Keratinocyte (primary cell): ENCODE results near the gene CCDC88B. TPM values are rescaled to one million over a fixed set of nuclear protein-coding genes. Genes with fewer than 3 reads are reported as not detected.

Source experiments
- DNase-seq: peaks from one replicate; pipeline ENCODE4 v3.0.0-alpha.2; 2011; ENCODE audit warnings: low read depth, missing footprints, low spot score
- FAIRE-seq: peaks from 2 replicates; lab custom pipeline; 2011; peaks lifted over from hg19 to GRCh38; lab: Jason Lieb, UNC
- H2AFZ ChIP-seq: 2 replicates; pipeline ENCODE4 v1.6.0; 2012; ENCODE audit warnings: low read length, control low read depth, inconsistent platforms; ENCODE audit not compliant: control insufficient read depth
- H3K27ac ChIP-seq: 2 replicates; pipeline ENCODE4 v1.5.1; 2011; ENCODE audit warnings: low read length; ENCODE audit not compliant: control insufficient read depth, insufficient read depth
- H3K27me3 ChIP-seq: 3 replicates; pipeline ENCODE4 v1.6.0; 2011; ENCODE audit warnings: low read length; ENCODE audit not compliant: control insufficient read depth, insufficient read depth; ENCODE audit errors: extremely low read depth
- H3K36me3 ChIP-seq, 2 experiments: 2 replicates in 1 of 2; 3 replicates in 1 of 2; pipeline ENCODE4 v1.5.1; 2011; ENCODE audit warnings: low read length in 2 of 2, mild to moderate bottlenecking in 1 of 2; ENCODE audit not compliant: control insufficient read depth in 2 of 2, insufficient read depth in 2 of 2; ENCODE audit errors: extremely low read depth in 1 of 2
- H3K4me1 ChIP-seq: 3 replicates; pipeline ENCODE4 v1.5.1; 2011; ENCODE audit warnings: low read length; ENCODE audit not compliant: control insufficient read depth, insufficient read depth; ENCODE audit errors: extremely low read depth
- H3K4me2 ChIP-seq: 3 replicates; pipeline ENCODE4 v1.6.0; 2011; ENCODE audit warnings: low read depth, low read length; ENCODE audit not compliant: control insufficient read depth, insufficient read depth; ENCODE audit errors: extremely low read depth
- H3K4me3 ChIP-seq, 3 experiments: fragments of 200-600 bp in 1 of 3; sonication (generic) in 1 of 3; 2 replicates in 2 of 3; 3 replicates in 1 of 3; pipeline ENCODE4 v1.5.1; 2011 to 2016; ENCODE audit warnings: low read length in 3 of 3, mild to moderate bottlenecking in 3 of 3, control low read depth in 2 of 3, inconsistent platforms in 1 of 3, low read depth in 1 of 3, mixed read lengths in 1 of 3, mixed run types in 1 of 3, moderate library complexity in 1 of 3; ENCODE audit not compliant: control insufficient read depth in 2 of 3, insufficient read depth in 2 of 3; ENCODE audit errors: extremely low read depth in 1 of 3
- H3K79me2 ChIP-seq: 2 replicates; pipeline ENCODE4 v1.6.0; 2012; ENCODE audit warnings: low read length; ENCODE audit not compliant: control insufficient read depth, insufficient read depth
- H3K9ac ChIP-seq: 3 replicates; pipeline ENCODE4 v1.6.0; 2011; ENCODE audit warnings: low read length; ENCODE audit not compliant: control insufficient read depth, insufficient read depth; ENCODE audit errors: extremely low read depth
- H3K9me1 ChIP-seq: 3 replicates; pipeline ENCODE4 v1.6.0; 2011; ENCODE audit warnings: low read length; ENCODE audit not compliant: control insufficient read depth, insufficient read depth; ENCODE audit errors: extremely low read depth
- H3K9me3 ChIP-seq: 2 replicates; pipeline ENCODE4 v1.5.1; 2012; ENCODE audit warnings: low read depth, low read length; ENCODE audit not compliant: control insufficient read depth
- H4K20me1 ChIP-seq: 3 replicates; pipeline ENCODE4 v1.6.0; 2011; ENCODE audit warnings: low read length; ENCODE audit not compliant: control insufficient read depth, insufficient read depth; ENCODE audit errors: extremely low read depth
- EZH2 ChIP-seq: IDR thresholded peaks from one replicate; pipeline ENCODE4 v1.6.1; 2012; ENCODE audit warnings: inconsistent platforms, mild to moderate bottlenecking, low read length, moderate library complexity
- dilution Hi-C: fragments of 300-500 bp; cut with MboI; formaldehyde crosslinking; loops from one replicate; pipeline ENCODE4 v1.7.0; 2020; ENCODE audit warnings: low sequenced_read_pairs; ENCODE audit not compliant: extremely low pct_ligation_motif_present
- polyA plus RNA-seq, 5 experiments: library from polyadenylated mRNA; depleted of rRNA in 3 of 5; stranded (reverse) in 3 of 5; stranded (forward) in 1 of 5; unstranded in 1 of 5; fragments of >200 nt; gene quantifications; 1 replicate in 1 of 5; 2 replicates in 3 of 5; 3 replicates in 1 of 5; pipeline versions ENCODE4 v1.2.1 to v1.2.3, GENCODE V29; 2011 to 2012; ENCODE audit warnings: missing spikeins in 2 of 5, low read depth in 1 of 5, low replicate concordance in 1 of 5
- TF ChIP-seq, protein P1 (sequence below), 3 experiments: IDR thresholded peaks in 1 of 3; conservative IDR thresholded peaks in 1 of 3; optimal IDR thresholded peaks in 1 of 3; 2 replicates in 2 of 3; 3 replicates in 1 of 3; pipeline versions ENCODE3 to v1.5.1; 2011; ENCODE audit warnings: low read length in 3 of 3, mild to moderate bottlenecking in 3 of 3, moderate library complexity in 2 of 3, control low read depth in 1 of 3, inconsistent platforms in 1 of 3; ENCODE audit not compliant: insufficient read depth in 2 of 3; ENCODE audit errors: extremely low read depth in 1 of 3

Gene CCDC88B
- polyA plus RNA-seq, 1 donor (not counting 4 experiments of a cell fraction or from before 2014, with no cell fraction given), result 3.7 TPM

DNA sequence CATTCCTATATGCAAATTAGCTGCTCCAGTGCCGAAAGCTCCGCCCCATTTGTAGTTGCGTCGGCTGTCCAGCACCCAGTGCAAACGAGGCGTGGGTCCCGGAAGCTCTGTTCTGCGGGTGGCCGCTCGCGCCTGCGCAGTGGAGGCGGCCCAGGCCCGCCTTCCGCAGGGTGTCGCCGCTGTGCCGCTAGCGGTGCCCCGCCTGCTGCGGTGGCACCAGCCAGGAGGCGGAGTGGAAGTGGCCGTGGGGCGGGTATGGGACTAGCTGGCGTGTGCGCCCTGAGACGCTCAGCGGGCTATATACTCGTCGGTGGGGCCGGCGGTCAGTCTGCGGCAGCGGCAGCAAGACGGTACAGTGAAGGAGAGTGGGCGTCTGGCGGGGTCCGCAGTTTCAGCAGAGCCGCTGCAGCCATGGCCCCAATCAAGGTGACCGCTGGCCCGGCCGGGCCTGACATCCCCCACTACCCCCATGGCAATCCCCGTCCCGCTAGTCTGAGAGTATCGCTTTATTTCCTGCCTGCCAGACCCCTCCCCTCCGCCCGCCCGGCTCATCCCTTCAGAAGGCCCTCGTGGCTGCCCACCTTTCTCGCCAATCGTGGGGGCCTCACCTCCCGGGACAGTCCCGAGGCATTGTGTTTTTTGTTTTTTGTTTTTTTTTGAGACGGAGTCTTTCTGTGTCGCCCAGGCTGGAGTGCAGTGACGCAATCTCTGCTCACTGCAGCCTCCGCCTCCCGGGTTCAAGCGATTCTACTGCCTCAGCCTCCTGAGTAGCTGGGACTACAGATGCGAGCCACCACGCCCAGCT, 21.8 kb upstream of the CCDC88B start, which contains the start of gene PRDX5:
Gene PRDX5, plus strand, starts transcription at position 161 of the 805 bp plus-strand sequence. Its CDS starts 95 bp downstream, at position 256.
- H3K36me3 ChIP-seq, result peaks cover 30 to 39% of the 10 kb centered on the region in 2 experiments
- H3K4me2 ChIP-seq, result peak within 1 kb of the TSS; percentile 64
- peak within 1 kb of the TSS; percentile 23 for H2AFZ ChIP-seq
- H3K9ac ChIP-seq, result peak within 1 kb of the TSS; percentile 90
- H4K20me1 ChIP-seq, result no peaks in the 10 kb centered on the region
- DNase-seq, result peak; percentile 84
- H3K79me2 ChIP-seq, result peaks cover 31% of the 10 kb centered on the region
- no peak for TF ChIP-seq EZH2
- TF ChIP-seq, protein P1, sequence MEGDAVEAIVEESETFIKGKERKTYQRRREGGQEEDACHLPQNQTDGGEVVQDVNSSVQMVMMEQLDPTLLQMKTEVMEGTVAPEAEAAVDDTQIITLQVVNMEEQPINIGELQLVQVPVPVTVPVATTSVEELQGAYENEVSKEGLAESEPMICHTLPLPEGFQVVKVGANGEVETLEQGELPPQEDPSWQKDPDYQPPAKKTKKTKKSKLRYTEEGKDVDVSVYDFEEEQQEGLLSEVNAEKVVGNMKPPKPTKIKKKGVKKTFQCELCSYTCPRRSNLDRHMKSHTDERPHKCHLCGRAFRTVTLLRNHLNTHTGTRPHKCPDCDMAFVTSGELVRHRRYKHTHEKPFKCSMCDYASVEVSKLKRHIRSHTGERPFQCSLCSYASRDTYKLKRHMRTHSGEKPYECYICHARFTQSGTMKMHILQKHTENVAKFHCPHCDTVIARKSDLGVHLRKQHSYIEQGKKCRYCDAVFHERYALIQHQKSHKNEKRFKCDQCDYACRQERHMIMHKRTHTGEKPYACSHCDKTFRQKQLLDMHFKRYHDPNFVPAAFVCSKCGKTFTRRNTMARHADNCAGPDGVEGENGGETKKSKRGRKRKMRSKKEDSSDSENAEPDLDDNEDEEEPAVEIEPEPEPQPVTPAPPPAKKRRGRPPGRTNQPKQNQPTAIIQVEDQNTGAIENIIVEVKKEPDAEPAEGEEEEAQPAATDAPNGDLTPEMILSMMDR (optimal IDR thresholded peaks at IDR 0.05 in 1 of 3, IDR thresholded peaks at IDR 0.05 in 1 of 3, conservative IDR thresholded peaks at IDR 0.05 in 1 of 3; ENCODE audit: extremely low read depth in 1 of 3, insufficient read depth in 2 of 3, low read length in 3 of 3), result peak; percentile 18 to 84 (median 45)
- dilution Hi-C loops, result no loop called here
- no peaks in the 10 kb centered on the region for H3K27me3 ChIP-seq
- peaks cover 49% of the 10 kb centered on the region for H3K4me1 ChIP-seq
- H3K9me3 ChIP-seq, result no peaks in the 10 kb centered on the region
- peak within 1 kb of the TSS; percentile 81 for H3K27ac ChIP-seq
- H3K4me3 ChIP-seq, result peak within 1 kb of the TSS; percentile 56 to 83 (median 72)
- peaks cover 2% of the 10 kb centered on the region for H3K9me1 ChIP-seq
- FAIRE-seq, result peak; percentile 57

DNA sequence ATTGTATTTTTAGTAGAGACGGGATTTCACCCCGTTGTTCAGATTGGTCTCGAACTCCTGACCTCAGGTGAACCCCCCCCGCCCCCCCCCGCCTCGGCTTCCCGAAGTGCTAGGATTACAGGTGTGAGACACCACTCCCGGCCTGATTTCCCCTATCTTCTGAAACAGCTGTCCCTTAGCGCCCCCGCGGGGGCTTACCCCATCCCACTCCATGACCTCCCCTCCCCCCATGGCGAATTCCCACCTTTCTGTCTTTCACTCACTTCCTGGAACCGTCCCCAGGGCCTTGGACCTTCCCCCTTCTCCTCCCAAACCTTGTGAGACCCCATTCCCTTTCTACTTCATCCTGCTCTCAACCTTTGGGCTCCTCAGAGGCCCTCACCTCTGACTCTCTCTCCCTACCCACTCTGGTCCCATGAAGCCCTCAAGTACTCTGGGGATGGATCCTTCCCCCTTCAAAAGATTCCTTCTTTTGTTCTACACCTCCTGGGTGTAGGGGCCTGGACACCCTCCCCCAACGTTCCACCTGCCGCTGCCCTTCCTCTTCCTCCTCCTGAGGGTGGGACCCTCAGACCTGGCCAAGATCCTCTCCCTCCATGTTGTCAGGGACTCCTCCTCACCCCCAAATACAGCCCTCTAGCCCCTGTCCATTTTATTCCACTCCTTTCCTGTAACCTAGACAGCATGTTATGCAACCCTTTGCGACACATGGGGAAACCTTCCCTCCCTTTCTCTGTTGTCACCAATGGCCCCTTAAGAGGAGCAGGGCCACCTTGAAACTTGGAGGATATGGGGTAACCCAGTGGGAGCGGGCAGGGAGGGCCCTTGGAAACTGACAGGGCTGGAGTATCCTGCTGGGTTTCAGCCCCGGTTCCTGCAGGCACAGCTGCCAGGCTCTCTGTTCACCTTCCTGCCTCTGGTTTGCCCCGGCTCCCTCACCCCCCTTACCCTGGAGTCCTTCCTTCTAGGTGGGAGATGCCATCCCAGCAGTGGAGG, 20.9 kb upstream of the CCDC88B start:
- peak overlapping the region; percentile 90 for H3K9ac ChIP-seq
- no peaks in the 10 kb centered on the region for H3K27me3 ChIP-seq
- H3K9me3 ChIP-seq, result no peaks in the 10 kb centered on the region
- peaks cover 2% of the 10 kb centered on the region for H3K9me1 ChIP-seq
- peak overlapping the region; percentile 81 for H3K27ac ChIP-seq
- H3K4me1 ChIP-seq, result peaks cover 54% of the 10 kb centered on the region
- dilution Hi-C loops, result no loop called here
- no peak for FAIRE-seq
- no peak overlapping the region for H2AFZ ChIP-seq
- no peak for DNase-seq
- H3K4me3 ChIP-seq, result peak overlapping the region; percentile 56 to 83 (median 72)
- H4K20me1 ChIP-seq, result no peaks in the 10 kb centered on the region
- H3K4me2 ChIP-seq, result peak overlapping the region; percentile 64
- no peak for TF ChIP-seq EZH2
- TF ChIP-seq, protein P1 (optimal IDR thresholded peaks at IDR 0.05 in 1 of 3, IDR thresholded peaks at IDR 0.05 in 1 of 3, conservative IDR thresholded peaks at IDR 0.05 in 1 of 3; ENCODE audit: extremely low read depth in 1 of 3, insufficient read depth in 2 of 3, low read length in 3 of 3), result no peak
- peaks cover 34 to 38% of the 10 kb centered on the region in 2 experiments for H3K36me3 ChIP-seq
- peaks cover 31% of the 10 kb centered on the region for H3K79me2 ChIP-seq
